DOHH2 (cell line): ENCODE measurements around the gene MTA2.

Source experiments
- H3F3A ChIP-seq: fragments of 200-600 bp; sonication (generic), shearing (Covaris generic); 2 replicates; pipeline ENCODE4 v1.6.0; 2016; ENCODE audit warnings: antibody characterized with exemption, mild to moderate bottlenecking; ENCODE audit not compliant: control insufficient read depth, insufficient read depth
- H3K27ac ChIP-seq: fragments of 200-600 bp; sonication (generic); 2 replicates; pipeline ENCODE4 v1.5.1; 2014; ENCODE audit warnings: low read depth, mild to moderate bottlenecking, low read length, moderate library complexity
- H3K27me3 ChIP-seq: fragments of 200-600 bp; sonication (generic); 2 replicates; pipeline ENCODE4 v1.6.1; 2014; ENCODE audit warnings: mild to moderate bottlenecking, low read length, mixed read lengths; ENCODE audit not compliant: control insufficient read depth
- H3K36me3 ChIP-seq: fragments of 200-600 bp; sonication (generic); 2 replicates; pipeline ENCODE4 v1.6.1; 2014; ENCODE audit warnings: mild to moderate bottlenecking, low read length, moderate library complexity, mixed read lengths; ENCODE audit not compliant: control insufficient read depth
- H3K4me1 ChIP-seq: fragments of 200-600 bp; sonication (generic); 2 replicates; pipeline ENCODE4 v1.6.1; 2014; ENCODE audit warnings: mild to moderate bottlenecking, low read length, mixed read lengths; ENCODE audit not compliant: control insufficient read depth
- H3K4me2 ChIP-seq: fragments of 200-600 bp; sonication (generic); 2 replicates; pipeline ENCODE4 v1.6.0; 2014; ENCODE audit warnings: mild to moderate bottlenecking, low read length, moderate library complexity
- H3K4me3 ChIP-seq: fragments of 200-600 bp; sonication (generic); 2 replicates; pipeline ENCODE4 v1.5.1; 2014; ENCODE audit warnings: mild to moderate bottlenecking, low read length, mixed read lengths
- H3K79me2 ChIP-seq: fragments of 200-600 bp; sonication (generic); 2 replicates; pipeline ENCODE4 v1.6.1; 2014; ENCODE audit warnings: mild to moderate bottlenecking, low read length, mixed read lengths; ENCODE audit not compliant: control insufficient read depth
- H3K9me2 ChIP-seq: fragments of 200-600 bp; sonication (generic); replicated peaks from 2 replicates; pipeline ENCODE4 v1.6.1; 2014; ENCODE audit warnings: mild to moderate bottlenecking, low read length, mixed read lengths; ENCODE audit not compliant: control insufficient read depth
- H3K9me3 ChIP-seq: fragments of 200-600 bp; sonication (generic); 2 replicates; pipeline ENCODE4 v1.6.1; 2014; ENCODE audit warnings: antibody characterized with exemption, low read length, mixed read lengths; ENCODE audit not compliant: control insufficient read depth, insufficient read depth
- H4K20me1 ChIP-seq: fragments of 200-600 bp; sonication (generic); 2 replicates; pipeline ENCODE4 v1.6.0; 2014; ENCODE audit warnings: low read depth, mild to moderate bottlenecking, antibody characterized with exemption, low read length, moderate library complexity; ENCODE audit not compliant: control insufficient read depth, insufficient read depth
- EZH2phosphoT487 ChIP-seq: fragments of 200-600 bp; sonication (generic); IDR thresholded peaks from 2 replicates; pipeline ENCODE4 v1.6.1; 2017; ENCODE audit warnings: borderline replicate concordance, mild to moderate bottlenecking, antibody characterized with exemption, low read length, moderate library complexity, mixed read lengths
- TF ChIP-seq, protein P1 (sequence below): fragments of 200-600 bp; sonication (generic); IDR thresholded peaks from one replicate; pipeline ENCODE4 v1.5.1; 2014; ENCODE audit warnings: antibody characterized with exemption, mild to moderate bottlenecking, low read depth, low read length; ENCODE audit not compliant: poor library complexity, severe bottlenecking

MTA2 gene

DNA sequence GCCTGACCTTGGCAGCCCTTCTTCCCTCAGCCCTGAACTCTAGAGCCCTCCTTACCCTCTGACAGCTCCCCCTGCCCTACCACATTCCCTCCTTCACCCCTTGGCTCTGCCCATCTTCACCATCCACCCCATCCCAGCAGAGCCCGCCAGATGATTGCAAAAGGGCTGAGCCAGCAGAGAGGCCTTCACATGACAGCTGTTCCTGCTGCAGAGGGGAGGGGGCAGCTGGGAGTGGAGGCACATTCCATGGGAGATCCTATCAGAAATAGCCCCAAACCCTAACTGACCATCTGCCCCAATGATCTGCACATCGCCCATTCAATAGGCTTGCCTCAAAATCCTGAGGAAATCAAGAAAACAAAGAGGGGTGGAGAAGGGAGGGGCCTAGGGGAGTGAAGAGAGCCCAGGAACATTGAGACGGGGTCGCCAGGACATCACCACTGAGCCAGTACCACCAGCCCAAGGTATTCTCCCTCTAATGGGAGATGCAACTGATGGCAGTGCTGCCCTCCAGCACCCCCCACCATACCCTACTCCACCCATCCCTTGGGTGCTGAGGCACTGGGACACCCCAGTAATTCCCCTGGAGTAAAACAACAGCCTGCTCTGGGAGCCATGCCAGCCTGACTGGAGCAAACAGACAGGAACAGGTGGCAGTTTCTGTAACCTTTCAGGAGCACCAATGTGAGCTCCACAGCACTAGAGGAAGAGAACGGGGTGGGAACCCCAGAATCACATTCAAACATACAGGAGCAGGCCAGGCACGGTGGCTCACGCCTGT, 47.1 kb downstream of the MTA2 start:
- H3F3A ChIP-seq, result peaks cover 33% of the 10 kb centered on the region
- no peak overlapping the region for H3K4me3 ChIP-seq
- no peak overlapping the region for H3K4me2 ChIP-seq
- no peaks in the 10 kb centered on the region for H3K9me2 ChIP-seq
- peaks cover 50% of the 10 kb centered on the region for H3K36me3 ChIP-seq
- H3K27ac ChIP-seq, result no peak overlapping the region
- H4K20me1 ChIP-seq, result peaks cover 8% of the 10 kb centered on the region; the same call in 1 of the 2 replicates
- peaks cover 70% of the 10 kb centered on the region for H3K4me1 ChIP-seq
- H3K9me3 ChIP-seq, result no peaks in the 10 kb centered on the region
- H3K27me3 ChIP-seq, result peaks cover 5% of the 10 kb centered on the region
- no peak for TF ChIP-seq EZH2phosphoT487
- TF ChIP-seq, protein P1, sequence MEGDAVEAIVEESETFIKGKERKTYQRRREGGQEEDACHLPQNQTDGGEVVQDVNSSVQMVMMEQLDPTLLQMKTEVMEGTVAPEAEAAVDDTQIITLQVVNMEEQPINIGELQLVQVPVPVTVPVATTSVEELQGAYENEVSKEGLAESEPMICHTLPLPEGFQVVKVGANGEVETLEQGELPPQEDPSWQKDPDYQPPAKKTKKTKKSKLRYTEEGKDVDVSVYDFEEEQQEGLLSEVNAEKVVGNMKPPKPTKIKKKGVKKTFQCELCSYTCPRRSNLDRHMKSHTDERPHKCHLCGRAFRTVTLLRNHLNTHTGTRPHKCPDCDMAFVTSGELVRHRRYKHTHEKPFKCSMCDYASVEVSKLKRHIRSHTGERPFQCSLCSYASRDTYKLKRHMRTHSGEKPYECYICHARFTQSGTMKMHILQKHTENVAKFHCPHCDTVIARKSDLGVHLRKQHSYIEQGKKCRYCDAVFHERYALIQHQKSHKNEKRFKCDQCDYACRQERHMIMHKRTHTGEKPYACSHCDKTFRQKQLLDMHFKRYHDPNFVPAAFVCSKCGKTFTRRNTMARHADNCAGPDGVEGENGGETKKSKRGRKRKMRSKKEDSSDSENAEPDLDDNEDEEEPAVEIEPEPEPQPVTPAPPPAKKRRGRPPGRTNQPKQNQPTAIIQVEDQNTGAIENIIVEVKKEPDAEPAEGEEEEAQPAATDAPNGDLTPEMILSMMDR, result no peak
- no peaks in the 10 kb centered on the region for H3K79me2 ChIP-seq

DNA sequence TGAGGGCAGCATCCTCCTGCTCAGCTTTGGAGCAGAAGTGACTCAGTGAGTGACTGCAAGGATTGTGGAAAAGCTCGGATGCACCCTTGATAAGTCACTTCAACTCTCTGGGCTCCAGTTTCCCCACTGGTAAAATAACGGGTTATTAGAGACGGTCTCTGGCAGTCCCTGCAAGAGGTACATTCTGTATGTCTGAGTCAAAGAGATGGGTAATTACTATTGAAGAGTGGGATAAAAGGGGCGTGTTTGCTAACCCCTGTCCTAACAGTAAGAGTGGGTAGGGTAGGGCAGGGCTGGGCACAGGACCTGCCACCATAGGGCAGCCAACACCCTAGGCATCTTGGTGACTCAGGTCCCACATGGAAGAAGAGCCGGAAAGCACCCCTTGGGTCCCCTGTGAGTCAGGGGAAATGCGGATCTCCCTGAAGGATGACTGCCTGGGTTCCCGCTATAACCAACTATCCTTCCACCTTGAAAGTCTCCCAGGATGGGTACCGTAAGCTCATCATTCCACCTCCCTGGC, 47.8 kb downstream of the MTA2 start:
- H3K4me2 ChIP-seq, result no peak overlapping the region
- H3K9me2 ChIP-seq, result no peaks in the 10 kb centered on the region
- peaks cover 63% of the 10 kb centered on the region for H3K4me1 ChIP-seq
- peaks cover 8% of the 10 kb centered on the region; the same call in 1 of the 2 replicates for H4K20me1 ChIP-seq
- H3K4me3 ChIP-seq, result no peak overlapping the region
- no peaks in the 10 kb centered on the region for H3K9me3 ChIP-seq
- H3K27ac ChIP-seq, result no peak overlapping the region
- peaks cover 26% of the 10 kb centered on the region for H3F3A ChIP-seq
- H3K79me2 ChIP-seq, result no peaks in the 10 kb centered on the region
- H3K27me3 ChIP-seq, result peaks cover 7% of the 10 kb centered on the region
- peaks cover 43% of the 10 kb centered on the region for H3K36me3 ChIP-seq
- TF ChIP-seq EZH2phosphoT487, result no peak
- TF ChIP-seq, protein P1, result no peak

DNA sequence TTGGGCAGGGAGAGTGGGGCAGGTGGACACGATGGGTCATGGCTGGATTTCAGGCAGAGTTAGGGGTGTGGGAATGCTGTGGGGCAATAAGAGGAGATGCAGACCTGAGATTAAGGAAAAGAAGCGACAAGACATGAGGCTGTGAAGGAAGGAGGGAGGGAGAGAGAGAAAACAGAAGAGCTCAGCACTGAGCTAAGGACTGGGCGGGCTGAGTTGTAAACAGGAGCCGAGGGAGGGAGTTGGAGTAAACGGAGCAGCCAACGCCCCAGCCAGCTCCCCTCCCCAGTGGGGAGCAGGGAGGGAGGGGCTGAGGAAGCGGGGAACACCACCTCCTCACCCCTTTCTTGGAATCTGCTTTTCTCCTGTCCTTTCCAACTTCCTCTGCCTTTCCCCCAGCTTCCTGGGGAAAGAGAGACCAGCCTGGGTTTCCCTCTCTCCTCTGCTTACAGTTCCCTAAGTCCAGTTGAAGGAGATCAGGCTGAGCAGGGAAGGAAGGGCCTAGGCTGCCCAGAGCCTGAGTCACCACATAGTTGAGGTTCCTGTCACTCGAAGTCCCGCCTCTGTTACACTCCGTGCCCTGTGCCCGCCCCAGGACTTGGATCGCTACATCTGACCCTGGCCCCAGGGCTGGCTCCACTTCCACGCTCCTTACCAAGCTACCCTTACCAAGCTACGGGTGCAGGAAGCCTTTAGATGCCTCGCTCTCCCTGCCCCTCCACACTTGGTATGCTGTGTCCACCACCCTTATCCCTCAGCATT, 48.4 kb downstream of the MTA2 start:
- TF ChIP-seq EZH2phosphoT487, result no peak
- TF ChIP-seq, protein P1, result no peak
- Histone ChIP-seq H3K4me1 (peaks cover 57% of the 10 kb centered on the region), H3K79me2 (no peaks in the 10 kb centered on the region), H3K9me2 (no peaks in the 10 kb centered on the region), H4K20me1 (peaks cover 8% of the 10 kb centered on the region; the same call in 1 of the 2 replicates), H3K27me3 (peaks cover 11% of the 10 kb centered on the region), H3K36me3 (peaks cover 37% of the 10 kb centered on the region), H3K27ac (no peak overlapping the region), H3K4me2 (no peak overlapping the region), H3K4me3 (no peak overlapping the region), H3K9me3 (no peaks in the 10 kb centered on the region), H3F3A (peaks cover 20% of the 10 kb centered on the region)
